ENCODE data around the gene CCND3. TPM values are rescaled to one million over a fixed set of nuclear protein-coding genes. Genes with fewer than 3 reads are reported as not detected.

Gene CCND3
- total and polyA plus RNA-seq, 2 experiments from 2014 or later: 47.8 to 70.7 TPM

DNA sequence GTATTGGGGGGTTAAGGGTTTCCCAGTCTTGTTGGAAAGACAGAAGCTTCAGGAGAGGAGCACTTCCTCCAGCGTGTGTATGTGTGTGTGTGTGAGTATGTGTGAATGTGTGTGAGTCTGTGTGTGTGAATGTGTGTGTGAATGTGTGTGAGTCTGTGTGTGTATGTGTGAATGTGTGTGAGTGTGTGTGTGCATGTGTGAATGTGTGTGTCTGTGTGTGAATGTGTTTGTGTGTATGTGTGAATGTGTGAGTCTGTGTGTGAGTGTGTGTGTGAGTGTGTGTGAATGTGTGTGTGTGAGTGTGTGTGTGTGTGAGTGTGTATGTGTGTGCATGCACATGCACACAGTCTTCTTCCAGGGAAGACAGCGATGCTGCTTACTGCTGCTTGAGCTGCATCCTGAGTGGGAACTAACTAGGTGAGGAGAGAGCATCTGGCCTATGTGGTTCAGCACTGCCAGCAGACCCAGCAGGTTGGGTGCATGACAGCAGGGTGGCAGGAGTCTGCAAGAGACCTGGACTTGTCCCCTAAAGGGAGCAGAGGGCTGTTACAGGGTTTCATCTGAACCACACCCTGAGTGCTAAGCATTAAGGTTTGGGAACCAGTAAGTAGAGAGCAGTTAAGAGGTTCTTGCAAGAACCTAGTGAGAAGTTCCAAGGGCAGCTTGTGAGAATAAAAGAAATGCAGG, 22.7 kb upstream of the CCND3 start:
- H3K27ac ChIP-seq: no peak overlapping the region
- no peak overlapping the region for H3K4me2 ChIP-seq (ENCODE audit: unreplicated experiment)
- H3K4me1 ChIP-seq (ENCODE audit: insufficient read depth): peaks cover 22% of the 10 kb centered on the region
- 93 to 100% methylated on average over 2 of the region's 2 CpGs for WGBS, 2 experiments (ENCODE audit: low coverage in 1 of 2, low lambda C conversion rate in 2 of 2, missing lambda C conversion rate in 2 of 2)
- H3K27me3 ChIP-seq (replicated peaks; ENCODE audit: insufficient read depth): no peaks in the 10 kb centered on the region
- no peak for TF ChIP-seq EZH2phosphoT487 (IDR thresholded peaks at IDR 0.05; ENCODE audit: insufficient read depth, low read depth)
- no peak for TF ChIP-seq EZH2 (IDR thresholded peaks at IDR 0.05; ENCODE audit: insufficient read depth, poor library complexity, severe bottlenecking)
- no peaks in the 10 kb centered on the region for H3K9me2 ChIP-seq (ENCODE audit: insufficient read depth)
- no peak for DNase-seq
- no peaks in the 10 kb centered on the region for H3K79me2 ChIP-seq (ENCODE audit: insufficient read depth)
- H3K4me3 ChIP-seq: no peak overlapping the region
- H3K9me3 ChIP-seq (ENCODE audit: low read depth): no peaks in the 10 kb centered on the region
- in situ Hi-C loops (cut with MboI): no loop called here
- no peak overlapping the region for H2AFZ ChIP-seq
- H3F3A ChIP-seq (ENCODE audit: insufficient read depth): peaks cover 14% of the 10 kb centered on the region
- H3K36me3 ChIP-seq (ENCODE audit: low read depth): no peaks in the 10 kb centered on the region
- H3K9ac ChIP-seq: no peak overlapping the region
- H4K20me1 ChIP-seq (ENCODE audit: insufficient read depth): no peaks in the 10 kb centered on the region

GRCh38 chr6:41963371-41963770, 21.8 kb upstream of the CCND3 start:
- DNase-seq: no peak
- H3K4me1 ChIP-seq (ENCODE audit: insufficient read depth): peaks cover 22% of the 10 kb centered on the region
- H4K20me1 ChIP-seq (ENCODE audit: insufficient read depth): no peaks in the 10 kb centered on the region
- H3F3A ChIP-seq (ENCODE audit: insufficient read depth): peaks cover 14% of the 10 kb centered on the region
- WGBS, 2 experiments (ENCODE audit: low coverage in 1 of 2, low lambda C conversion rate in 2 of 2, missing lambda C conversion rate in 2 of 2): 7 to 16% methylated on average over 1 of the region's 1 CpG
- no peaks in the 10 kb centered on the region for H3K9me2 ChIP-seq (ENCODE audit: insufficient read depth)
- in situ Hi-C loops (cut with MboI): no loop called here
- no peak for TF ChIP-seq EZH2 (IDR thresholded peaks at IDR 0.05; ENCODE audit: insufficient read depth, poor library complexity, severe bottlenecking)
- no peak for TF ChIP-seq EZH2phosphoT487 (IDR thresholded peaks at IDR 0.05; ENCODE audit: insufficient read depth, low read depth)
- no peak overlapping the region for H3K9ac ChIP-seq
- H3K4me2 ChIP-seq (ENCODE audit: unreplicated experiment): no peak overlapping the region
- H2AFZ ChIP-seq: no peak overlapping the region
- H3K79me2 ChIP-seq (ENCODE audit: insufficient read depth): no peaks in the 10 kb centered on the region
- H3K36me3 ChIP-seq (ENCODE audit: low read depth): no peaks in the 10 kb centered on the region
- no peaks in the 10 kb centered on the region for H3K27me3 ChIP-seq (replicated peaks; ENCODE audit: insufficient read depth)
- H3K27ac ChIP-seq: no peak overlapping the region
- H3K4me3 ChIP-seq: no peak overlapping the region
- H3K9me3 ChIP-seq (ENCODE audit: low read depth): no peaks in the 10 kb centered on the region

GRCh38 chr6:41960028-41960427, 18.4 kb upstream of the CCND3 start:
- Histone ChIP-seq H3K4me1 (ENCODE audit: insufficient read depth) (no peaks in the 10 kb centered on the region), H3F3A (ENCODE audit: insufficient read depth) (no peaks in the 10 kb centered on the region)
- WGBS, 2 experiments (ENCODE audit: low coverage in 1 of 2, low lambda C conversion rate in 2 of 2, missing lambda C conversion rate in 2 of 2): 82 to 90% methylated on average over 4 of the region's 4 CpGs

DNA sequence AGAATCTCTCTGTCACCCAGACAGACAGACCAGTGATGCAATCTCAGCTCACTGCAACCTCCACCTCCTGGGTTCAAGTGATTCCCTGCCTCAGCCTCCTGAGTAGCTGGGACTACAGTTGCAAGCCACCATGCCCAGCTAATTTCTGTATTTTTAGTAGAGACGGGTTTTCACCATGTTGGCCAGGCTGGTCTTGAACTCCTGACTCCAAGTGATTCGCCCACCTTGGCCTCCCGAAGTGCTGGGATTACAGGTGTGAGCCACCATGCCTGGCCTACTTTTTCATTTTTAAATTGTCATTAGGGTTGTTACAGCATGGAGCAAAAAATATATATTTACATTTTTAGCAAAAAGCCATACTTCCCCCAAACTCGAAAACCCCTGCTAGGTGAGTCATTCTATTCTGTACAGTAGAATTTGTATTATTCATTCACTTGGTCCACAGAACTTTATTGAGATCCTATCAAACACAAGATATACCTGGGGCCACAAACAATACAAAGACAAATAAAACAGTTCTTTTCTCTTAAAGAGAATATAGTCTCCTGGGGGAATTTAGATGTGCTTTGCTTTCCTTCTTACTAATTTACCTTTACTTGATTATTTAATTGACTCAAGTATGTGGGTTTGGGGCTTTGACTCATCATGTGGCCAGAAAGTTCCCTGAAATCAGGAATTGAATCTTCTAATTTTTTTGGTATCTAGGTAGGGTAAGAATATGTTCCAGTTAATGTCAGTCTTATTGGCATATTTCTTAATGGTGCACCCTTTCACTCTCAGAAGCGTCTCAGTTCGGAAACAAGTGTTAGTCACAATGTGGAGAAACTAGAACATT, 16.6 kb upstream of the CCND3 start:
- WGBS, 2 experiments (ENCODE audit: low coverage in 1 of 2, low lambda C conversion rate in 2 of 2, missing lambda C conversion rate in 2 of 2): 93 to 97% methylated on average over 6 of the region's 6 CpGs
- H3K9me2 ChIP-seq (ENCODE audit: insufficient read depth): no peaks in the 10 kb centered on the region
- in situ Hi-C loops (cut with MboI): no loop called here
- no peaks in the 10 kb centered on the region for H3K79me2 ChIP-seq (ENCODE audit: insufficient read depth)
- H3F3A ChIP-seq (ENCODE audit: insufficient read depth): no peaks in the 10 kb centered on the region
- no peak for DNase-seq
- no peaks in the 10 kb centered on the region for H3K9me3 ChIP-seq (ENCODE audit: low read depth)
- H2AFZ ChIP-seq: no peak overlapping the region
- H4K20me1 ChIP-seq (ENCODE audit: insufficient read depth): no peaks in the 10 kb centered on the region
- H3K27me3 ChIP-seq (replicated peaks; ENCODE audit: insufficient read depth): no peaks in the 10 kb centered on the region
- H3K4me1 ChIP-seq (ENCODE audit: insufficient read depth): no peaks in the 10 kb centered on the region
- no peak overlapping the region for H3K4me2 ChIP-seq (ENCODE audit: unreplicated experiment)
- no peak overlapping the region for H3K4me3 ChIP-seq
- no peak overlapping the region for H3K9ac ChIP-seq
- TF ChIP-seq EZH2 (IDR thresholded peaks at IDR 0.05; ENCODE audit: insufficient read depth, poor library complexity, severe bottlenecking) (no peak), EZH2phosphoT487 (IDR thresholded peaks at IDR 0.05; ENCODE audit: insufficient read depth, low read depth) (no peak)
- no peak overlapping the region for H3K27ac ChIP-seq
- no peaks in the 10 kb centered on the region for H3K36me3 ChIP-seq (ENCODE audit: low read depth)

More at GRCh38 chr6:41960028-41960427, 18.4 kb upstream of the CCND3 start:
- Histone ChIP-seq H2AFZ (no peak overlapping the region), H3K27ac (no peak overlapping the region), H3K79me2 (ENCODE audit: insufficient read depth) (no peaks in the 10 kb centered on the region), H3K9ac (no peak overlapping the region), H3K9me2 (ENCODE audit: insufficient read depth) (no peaks in the 10 kb centered on the region), H3K27me3 (replicated peaks; ENCODE audit: insufficient read depth) (no peaks in the 10 kb centered on the region), H3K4me2 (ENCODE audit: unreplicated experiment) (no peak overlapping the region), H3K4me3 (no peak overlapping the region), H3K9me3 (ENCODE audit: low read depth) (no peaks in the 10 kb centered on the region), H3K36me3 (ENCODE audit: low read depth) (no peaks in the 10 kb centered on the region), H4K20me1 (ENCODE audit: insufficient read depth) (no peaks in the 10 kb centered on the region)
- TF ChIP-seq EZH2phosphoT487 (IDR thresholded peaks at IDR 0.05; ENCODE audit: insufficient read depth, low read depth) (no peak), EZH2 (IDR thresholded peaks at IDR 0.05; ENCODE audit: insufficient read depth, poor library complexity, severe bottlenecking) (no peak)
- in situ Hi-C loops (cut with MboI): no loop called here
- DNase-seq: no peak

Data from GM23248 (cell line).